Neural crest cell (in vitro differentiated cells): ENCODE results near the gene GPR150. TPM values are rescaled to one million over a fixed set of nuclear protein-coding genes. Genes with fewer than 3 reads are reported as not detected.

ENCODE experiments used
- DNase-seq: peaks from one replicate; pipeline ENCODE4 v3.0.0; 2021; ENCODE audit warnings: low read depth, mixed read lengths, low spot score
- H3K27ac Mint-ChIP-seq: one replicate; pipeline ENCODE4 v1.8.0; 2021; ENCODE audit warnings: mild to moderate bottlenecking, mixed read lengths; ENCODE audit not compliant: unreplicated experiment
- H3K27me3 Mint-ChIP-seq: 2 replicates; pipeline ENCODE4 v1.8.0; 2021; ENCODE audit warnings: low read depth, mild to moderate bottlenecking, mixed read lengths
- H3K36me3 Mint-ChIP-seq: 2 replicates; pipeline ENCODE4 v1.8.0; 2021; ENCODE audit warnings: low read depth, mild to moderate bottlenecking, mixed read lengths
- H3K4me1 Mint-ChIP-seq: 2 replicates; pipeline ENCODE4 v1.8.0; 2021; ENCODE audit warnings: mixed read lengths
- H3K4me3 Mint-ChIP-seq: one replicate; pipeline ENCODE4 v1.8.0; 2021; ENCODE audit warnings: mild to moderate bottlenecking, mixed read lengths
- H3K9me3 Mint-ChIP-seq: 2 replicates; pipeline ENCODE4 v1.8.0; 2021; ENCODE audit warnings: mixed read lengths
- total RNA-seq: library from RNA; stranded (reverse); gene quantifications from 2 replicates; pipeline ENCODE4 v1.2.1, GENCODE V29; 2021
- TF ChIP-seq, protein P1 (sequence below): fragments of 200-600 bp; sonication (generic); conservative IDR thresholded peaks from 2 replicates; pipeline ENCODE4 v1.5.0; 2021; ENCODE audit warnings: antibody characterized with exemption, mild to moderate bottlenecking

GPR150 gene
- total RNA-seq, 1 donor from 2014 or later = not detected

DNA sequence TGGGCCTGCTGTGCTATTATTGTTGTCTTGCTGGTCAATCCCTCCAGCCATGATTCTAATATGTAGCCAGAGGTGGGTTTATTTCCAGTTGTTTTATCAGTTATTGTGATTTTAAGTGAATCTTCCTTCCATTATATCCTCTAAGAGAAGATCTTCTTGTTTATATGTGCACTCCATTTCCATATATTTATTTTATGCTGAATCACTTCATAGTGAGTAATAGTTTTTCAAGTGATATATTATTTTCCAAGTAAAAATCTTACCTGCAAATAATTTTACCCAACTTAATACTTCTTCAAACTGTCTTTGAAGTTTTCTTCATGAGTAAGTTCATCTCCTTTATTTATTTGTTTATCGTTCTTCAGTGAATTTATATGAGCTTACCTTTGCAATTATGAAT lies 13.5 kb upstream of the GPR150 start:
- no peak overlapping the region for H3K4me3 Mint-ChIP-seq
- peaks cover 3% of the 10 kb centered on the region for H3K9me3 Mint-ChIP-seq
- H3K36me3 Mint-ChIP-seq = no peaks in the 10 kb centered on the region
- DNase-seq = no peak
- H3K27ac Mint-ChIP-seq = no peak overlapping the region
- H3K27me3 Mint-ChIP-seq = no peaks in the 10 kb centered on the region
- no peaks in the 10 kb centered on the region for H3K4me1 Mint-ChIP-seq
- TF ChIP-seq, protein P1, sequence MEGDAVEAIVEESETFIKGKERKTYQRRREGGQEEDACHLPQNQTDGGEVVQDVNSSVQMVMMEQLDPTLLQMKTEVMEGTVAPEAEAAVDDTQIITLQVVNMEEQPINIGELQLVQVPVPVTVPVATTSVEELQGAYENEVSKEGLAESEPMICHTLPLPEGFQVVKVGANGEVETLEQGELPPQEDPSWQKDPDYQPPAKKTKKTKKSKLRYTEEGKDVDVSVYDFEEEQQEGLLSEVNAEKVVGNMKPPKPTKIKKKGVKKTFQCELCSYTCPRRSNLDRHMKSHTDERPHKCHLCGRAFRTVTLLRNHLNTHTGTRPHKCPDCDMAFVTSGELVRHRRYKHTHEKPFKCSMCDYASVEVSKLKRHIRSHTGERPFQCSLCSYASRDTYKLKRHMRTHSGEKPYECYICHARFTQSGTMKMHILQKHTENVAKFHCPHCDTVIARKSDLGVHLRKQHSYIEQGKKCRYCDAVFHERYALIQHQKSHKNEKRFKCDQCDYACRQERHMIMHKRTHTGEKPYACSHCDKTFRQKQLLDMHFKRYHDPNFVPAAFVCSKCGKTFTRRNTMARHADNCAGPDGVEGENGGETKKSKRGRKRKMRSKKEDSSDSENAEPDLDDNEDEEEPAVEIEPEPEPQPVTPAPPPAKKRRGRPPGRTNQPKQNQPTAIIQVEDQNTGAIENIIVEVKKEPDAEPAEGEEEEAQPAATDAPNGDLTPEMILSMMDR = no peak

GRCh38 chr5:95609711-95610110 lies 10.2 kb upstream of the GPR150 start:
- H3K4me3 Mint-ChIP-seq = no peak overlapping the region
- peaks cover 5% of the 10 kb centered on the region for H3K36me3 Mint-ChIP-seq
- no peak overlapping the region for H3K27ac Mint-ChIP-seq
- TF ChIP-seq, protein P1 = no peak
- no peaks in the 10 kb centered on the region for H3K4me1 Mint-ChIP-seq
- H3K9me3 Mint-ChIP-seq = peaks cover 8% of the 10 kb centered on the region
- no peaks in the 10 kb centered on the region for H3K27me3 Mint-ChIP-seq
- no peak for DNase-seq

GRCh38 chr5:95610546-95610945 lies 9.3 kb upstream of the GPR150 start:
- Mint-ChIP-seq H3K4me3 (no peak overlapping the region), H3K27me3 (no peaks in the 10 kb centered on the region), H3K4me1 (no peaks in the 10 kb centered on the region), H3K27ac (no peak overlapping the region), H3K9me3 (peaks cover 8% of the 10 kb centered on the region), H3K36me3 (peaks cover 5% of the 10 kb centered on the region)
- no peak for DNase-seq
- TF ChIP-seq, protein P1 = no peak

DNA sequence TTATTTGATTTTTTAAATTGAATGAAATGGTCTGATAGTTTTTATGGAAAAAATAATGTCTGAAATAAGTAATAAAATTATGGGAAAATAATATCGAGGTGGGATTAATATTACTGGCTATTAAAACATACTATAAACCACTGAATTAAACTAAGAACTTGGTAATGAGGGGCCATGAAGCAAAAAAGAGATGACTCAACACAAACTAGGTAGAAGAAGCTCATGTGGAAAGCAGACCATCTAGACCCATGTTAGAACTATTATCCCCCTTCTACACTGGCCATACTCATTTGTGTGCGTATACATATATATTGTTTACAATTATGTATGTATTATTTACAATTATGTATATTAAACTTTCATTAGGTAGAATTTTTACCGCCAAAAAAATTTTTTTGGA lies 8.5 kb upstream of the GPR150 start:
- Mint-ChIP-seq H3K9me3 (peaks cover 8% of the 10 kb centered on the region), H3K27me3 (no peaks in the 10 kb centered on the region), H3K4me3 (no peak overlapping the region), H3K27ac (no peak overlapping the region), H3K36me3 (peaks cover 5% of the 10 kb centered on the region), H3K4me1 (no peaks in the 10 kb centered on the region)
- no peak for DNase-seq
- TF ChIP-seq, protein P1 = no peak

DNA sequence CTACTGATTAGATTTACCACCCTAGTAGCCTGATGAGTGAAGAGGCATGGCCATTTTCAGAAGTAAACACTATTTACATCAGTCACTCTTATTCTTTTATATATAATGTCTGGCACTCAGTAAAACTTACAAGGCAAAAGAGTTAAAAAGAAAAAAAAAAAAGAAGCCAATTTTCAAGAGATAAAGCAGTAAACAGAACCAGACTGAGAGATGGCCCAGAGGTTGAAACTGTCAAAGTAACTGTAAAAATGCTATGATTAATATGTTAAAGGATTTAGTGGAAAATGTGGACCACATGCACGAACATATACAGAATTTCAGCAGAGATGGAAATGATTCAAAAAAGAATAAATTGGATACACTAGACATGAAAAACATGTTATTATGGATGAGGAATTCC lies 6.4 kb upstream of the GPR150 start:
- peaks cover 8% of the 10 kb centered on the region for H3K9me3 Mint-ChIP-seq
- TF ChIP-seq, protein P1 = no peak
- peaks cover 12% of the 10 kb centered on the region for H3K27me3 Mint-ChIP-seq
- peaks cover 7% of the 10 kb centered on the region for H3K36me3 Mint-ChIP-seq
- DNase-seq = no peak
- H3K4me1 Mint-ChIP-seq = no peaks in the 10 kb centered on the region
- H3K27ac Mint-ChIP-seq = no peak overlapping the region
- no peak overlapping the region for H3K4me3 Mint-ChIP-seq

DNA sequence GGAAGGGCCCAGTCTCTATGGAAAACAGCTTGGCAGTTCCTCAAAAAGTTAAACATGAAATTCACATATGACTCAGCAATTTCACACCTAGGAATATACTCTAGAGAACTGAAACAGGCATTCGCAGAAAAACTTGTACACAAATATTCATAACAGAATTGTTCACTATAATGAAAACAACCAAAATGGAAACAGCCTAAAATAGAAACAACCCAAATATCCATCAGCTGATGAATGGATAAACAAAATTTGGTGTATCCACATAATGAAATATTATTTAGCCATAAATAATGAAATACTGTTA lies 4.8 kb upstream of the GPR150 start:
- peaks cover 9% of the 10 kb centered on the region for H3K4me1 Mint-ChIP-seq
- TF ChIP-seq, protein P1 = no peak
- peaks cover 7% of the 10 kb centered on the region for H3K36me3 Mint-ChIP-seq
- H3K27ac Mint-ChIP-seq = no peak overlapping the region
- peaks cover 5% of the 10 kb centered on the region for H3K9me3 Mint-ChIP-seq
- no peak for DNase-seq
- H3K27me3 Mint-ChIP-seq = peaks cover 28% of the 10 kb centered on the region
- H3K4me3 Mint-ChIP-seq = no peak overlapping the region
